H9 (cell line): ENCODE data around the gene SLC12A9. TPM values are rescaled to one million over a fixed set of nuclear protein-coding genes. Genes with fewer than 3 reads are reported as not detected.
"Not testable (repeated sequence)": the region's sequence is repeated elsewhere in the genome, so short reads cannot be mapped to it uniquely, and the experiment has no call there.

Experiments used
- DNase-seq: peaks from one replicate; pipeline ENCODE4 v3.0.0-alpha.2; 2017
- H2AFZ ChIP-seq: one replicate; pipeline ENCODE4 v1.6.1; 2013; ENCODE audit warnings: mild to moderate bottlenecking, low read length, control low read depth, moderate library complexity
- H2AK5ac ChIP-seq: 2 replicates; pipeline ENCODE4 v1.6.1; 2013; ENCODE audit warnings: low read length, control low read depth, mixed read lengths; ENCODE audit not compliant: insufficient read length
- H2BK120ac ChIP-seq: one replicate; pipeline ENCODE4 v1.6.1; 2013; ENCODE audit warnings: low read depth, mild to moderate bottlenecking, low read length, control low read depth, inconsistent platforms; ENCODE audit not compliant: poor library complexity, severe bottlenecking
- H2BK12ac ChIP-seq: 2 replicates; pipeline ENCODE4 v1.6.1; 2013; ENCODE audit warnings: low read length, control low read depth, mixed read lengths, low read depth; ENCODE audit not compliant: insufficient read length
- H2BK15ac ChIP-seq: 2 replicates; pipeline ENCODE4 v1.6.1; 2013; ENCODE audit warnings: low read depth, low read length, control low read depth
- H2BK20ac ChIP-seq: one replicate; pipeline ENCODE4 v1.6.1; 2013; ENCODE audit warnings: low read depth, mild to moderate bottlenecking, low read length, control low read depth, inconsistent platforms; ENCODE audit not compliant: poor library complexity, severe bottlenecking
- H2BK5ac ChIP-seq: 2 replicates; pipeline ENCODE4 v1.6.1; 2013; ENCODE audit warnings: low read length, control low read depth, mixed read lengths; ENCODE audit not compliant: insufficient read length
- H3K14ac ChIP-seq: 2 replicates; pipeline ENCODE4 v1.6.1; 2013; ENCODE audit warnings: low read length, control low read depth; ENCODE audit not compliant: insufficient read depth
- H3K18ac ChIP-seq: 2 replicates; pipeline ENCODE4 v1.6.1; 2013; ENCODE audit warnings: low read depth, mild to moderate bottlenecking, mixed read lengths, low read length, control low read depth; ENCODE audit not compliant: insufficient read length
- H3K23ac ChIP-seq: 2 replicates; pipeline ENCODE4 v1.6.1; 2013; ENCODE audit warnings: low read length, control low read depth, mixed read lengths, low read depth; ENCODE audit not compliant: insufficient read length
- H3K23me2 ChIP-seq: 2 replicates; pipeline ENCODE4 v1.6.1; 2013; ENCODE audit warnings: low read depth, mild to moderate bottlenecking, mixed read lengths, low read length, control low read depth; ENCODE audit not compliant: insufficient read length, poor library complexity, severe bottlenecking
- H3K27ac ChIP-seq: 2 replicates; pipeline ENCODE4 v1.5.1; 2013; ENCODE audit warnings: low read length, control low read depth, mixed read lengths, low read depth; ENCODE audit not compliant: insufficient read length
- H3K27me3 ChIP-seq: 2 replicates; pipeline ENCODE4 v1.6.1; 2013; ENCODE audit warnings: low read length, control low read depth, inconsistent platforms; ENCODE audit not compliant: insufficient read depth
- H3K4ac ChIP-seq: 2 replicates; pipeline ENCODE4 v1.6.1; 2013; ENCODE audit warnings: low read depth, mild to moderate bottlenecking, control low read depth, inconsistent platforms, low read length, moderate library complexity
- H3K4me1 ChIP-seq: 2 replicates; pipeline ENCODE4 v1.6.1; 2013; ENCODE audit warnings: low read length, control low read depth, inconsistent platforms; ENCODE audit not compliant: insufficient read depth
- H3K4me2 ChIP-seq: 2 replicates; pipeline ENCODE4 v1.6.1; 2013; ENCODE audit warnings: low read length, control low read depth, mixed read lengths; ENCODE audit not compliant: insufficient read length, insufficient read depth
- H3K56ac ChIP-seq: 2 replicates; pipeline ENCODE4 v1.6.1; 2013; ENCODE audit warnings: low read depth, mild to moderate bottlenecking, mixed read lengths, low read length, control low read depth; ENCODE audit not compliant: insufficient read length
- H3K79me1 ChIP-seq: 2 replicates; pipeline ENCODE4 v1.6.1; 2013; ENCODE audit warnings: low read depth, mild to moderate bottlenecking, moderate library complexity, low read length, control low read depth, inconsistent platforms; ENCODE audit not compliant: insufficient read depth, poor library complexity, severe bottlenecking
- H3K79me2 ChIP-seq: 2 replicates; pipeline ENCODE4 v1.6.1; 2013; ENCODE audit warnings: low read length, control low read depth, inconsistent platforms; ENCODE audit not compliant: insufficient read depth
- H3K9ac ChIP-seq: 2 replicates; pipeline ENCODE4 v1.6.1; 2013; ENCODE audit warnings: low read length, control low read depth, mixed read lengths; ENCODE audit not compliant: insufficient read length; ENCODE audit errors: extremely low read depth
- H3K9me3 ChIP-seq: one replicate; pipeline ENCODE4 v1.6.1; 2013; ENCODE audit warnings: low read depth, low read length, inconsistent platforms; ENCODE audit not compliant: control insufficient read depth
- H3T11ph ChIP-seq: one replicate; pipeline ENCODE4 v1.6.1; 2013; ENCODE audit warnings: mild to moderate bottlenecking, low read length, control low read depth, inconsistent platforms
- H4K20me1 ChIP-seq: one replicate; pipeline ENCODE4 v1.6.1; 2013; ENCODE audit not compliant: control insufficient read depth, insufficient read length, insufficient read depth
- H4K5ac ChIP-seq: 2 replicates; pipeline ENCODE4 v1.6.1; 2013; ENCODE audit warnings: low read depth, mild to moderate bottlenecking, mixed read lengths, low read length, control low read depth; ENCODE audit not compliant: insufficient read length
- H4K8ac ChIP-seq: replicated peaks from 2 replicates; pipeline ENCODE4 v1.6.1; 2013; ENCODE audit warnings: low read length, control low read depth, mixed read lengths, low read depth; ENCODE audit not compliant: insufficient read length
- H4K91ac ChIP-seq: 2 replicates; pipeline ENCODE4 v1.6.1; 2013; ENCODE audit warnings: low read depth, mild to moderate bottlenecking, moderate library complexity, mixed read lengths, low read length, control low read depth; ENCODE audit not compliant: insufficient read length
- H3K27ac Mint-ChIP-seq, 3 experiments: 2 replicates in 2 of 3; 3 replicates in 1 of 3; pipeline ENCODE4 v1.8.0; 2020 to 2021; ENCODE audit warnings: mixed read lengths in 3 of 3, mild to moderate bottlenecking in 1 of 3, moderate library complexity in 1 of 3
- H3K27me3 Mint-ChIP-seq: 2 replicates; pipeline ENCODE4 v1.8.0; 2021; ENCODE audit warnings: low read depth, mild to moderate bottlenecking, moderate library complexity, mixed read lengths
- H3K36me3 Mint-ChIP-seq, 3 experiments: 2 replicates in 2 of 3; 3 replicates in 1 of 3; pipeline ENCODE4 v1.8.0; 2020 to 2021; ENCODE audit warnings: low read depth in 3 of 3, mixed read lengths in 3 of 3; ENCODE audit not compliant: insufficient read depth in 1 of 3
- H3K4me1 Mint-ChIP-seq, 2 experiments: 2 replicates each; pipeline ENCODE4 v1.8.0; 2020; ENCODE audit warnings: mixed read lengths in 2 of 2
- H3K4me3 Mint-ChIP-seq, 2 experiments: 2 replicates in 1 of 2; 3 replicates in 1 of 2; pipeline ENCODE4 v1.8.0; 2020 to 2021; ENCODE audit warnings: mild to moderate bottlenecking in 2 of 2, mixed read lengths in 2 of 2, moderate library complexity in 1 of 2
- H3K9me3 Mint-ChIP-seq, 2 experiments: 2 replicates in 1 of 2; 3 replicates in 1 of 2; pipeline ENCODE4 v1.8.0; 2020; ENCODE audit warnings: mild to moderate bottlenecking in 2 of 2, mixed read lengths in 2 of 2, moderate library complexity in 1 of 2
- CTCF ChIP-seq: fragments of 200-600 bp; sonication (generic); conservative IDR thresholded peaks from 3 replicates; pipeline ENCODE4 v1.8.0; 2021; ENCODE audit warnings: antibody characterized with exemption, mild to moderate bottlenecking
- WGBS: extraction: QIAGEN DNeasy Blood & Tissue Kit; methylation state at CpG from one replicate; pipeline ENCODE4 v1.1.7; 2013; ENCODE audit warnings: missing lambda C conversion rate, low lambda C conversion rate, mixed read lengths; ENCODE audit not compliant: insufficient read length; ENCODE audit errors: extremely low coverage; 5-methylcytosine and 5-hydroxymethylcytosine counted together
- total RNA-seq: library from RNA; stranded (reverse); gene quantifications from 2 replicates; pipeline ENCODE4 v1.2.1, GENCODE V29; 2021

The SLC12A9 gene
- total RNA-seq, 1 experiment from 2014 or later: 43.0 TPM

DNA sequence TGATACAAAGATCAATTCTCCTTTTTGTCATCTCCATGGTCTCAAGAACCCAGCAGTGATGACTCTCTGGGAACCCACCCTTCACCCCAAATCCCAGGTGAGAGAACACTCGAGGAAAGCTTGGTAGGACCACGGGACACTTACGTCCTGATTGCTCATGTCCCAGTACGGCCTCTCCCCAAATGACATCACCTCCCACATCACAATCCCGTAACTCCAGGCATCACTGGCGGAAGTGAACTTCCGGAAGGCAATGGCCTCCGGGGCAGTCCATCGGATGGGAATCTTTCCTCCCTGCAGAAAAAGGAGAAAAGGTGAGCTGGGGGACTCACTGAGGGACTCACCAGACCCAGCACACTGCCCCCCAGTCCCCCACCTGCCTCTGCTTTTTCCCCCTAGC lies 46.2 kb upstream of the SLC12A9 start:
- H2BK120ac ChIP-seq: no peak overlapping the region
- H2BK12ac ChIP-seq: no peak overlapping the region
- H4K8ac ChIP-seq: no peak overlapping the region
- no peak overlapping the region for H3K4ac ChIP-seq
- no peak overlapping the region for H3K14ac ChIP-seq
- Mint-ChIP-seq H3K27ac (no peak overlapping the region), H3K4me1 (peaks cover 8 to 13% of the 10 kb centered on the region in 2 experiments; a peak in 3 of 4 replicates), H3K27me3 (no peaks in the 10 kb centered on the region; the same call in 1 of the 2 replicates), H3K36me3 (peaks cover 61 to 92% (median 82%) of the 10 kb centered on the region in 3 experiments), H3K9me3 (no peaks in the 10 kb centered on the region), H3K4me3 (no peak overlapping the region)
- no peaks in the 10 kb centered on the region for H3K4me1 ChIP-seq
- H3K27me3 ChIP-seq: no peaks in the 10 kb centered on the region
- H2BK15ac ChIP-seq: no peak overlapping the region
- no peak overlapping the region for H2AFZ ChIP-seq
- H2BK20ac ChIP-seq: no peak overlapping the region
- H3K79me1 ChIP-seq: no peaks in the 10 kb centered on the region
- no peak overlapping the region for H3K56ac ChIP-seq
- H4K5ac ChIP-seq: no peak overlapping the region
- no peak overlapping the region for H3K4me2 ChIP-seq
- H4K91ac ChIP-seq: no peak overlapping the region
- no peak overlapping the region for H2BK5ac ChIP-seq
- H3K23ac ChIP-seq: no peak overlapping the region
- no peaks in the 10 kb centered on the region for H3K79me2 ChIP-seq
- no peak overlapping the region for H3K18ac ChIP-seq
- no peak overlapping the region for H3T11ph ChIP-seq
- TF ChIP-seq CTCF: no peak
- H3K9ac ChIP-seq: no peak overlapping the region
- H3K23me2 ChIP-seq: no peaks in the 10 kb centered on the region
- H3K9me3 ChIP-seq: no peaks in the 10 kb centered on the region
- no peak overlapping the region for H3K27ac ChIP-seq
- WGBS: no CpG with 5 or more reads among the region's 9 CpGs
- no peak overlapping the region for H2AK5ac ChIP-seq
- H4K20me1 ChIP-seq: no peaks in the 10 kb centered on the region
- no peak for DNase-seq

GRCh38 chr7:100806883-100807282 lies 45.6 kb upstream of the SLC12A9 start:
- not testable (repeated sequence) for H2BK12ac ChIP-seq, H3K27ac ChIP-seq, H3K4me2 ChIP-seq, H3K4me1 ChIP-seq, H2BK20ac ChIP-seq, H4K91ac ChIP-seq, H3K9me3 ChIP-seq, H2AK5ac ChIP-seq, H2BK5ac ChIP-seq, H2AFZ ChIP-seq, H4K5ac ChIP-seq, H3K18ac ChIP-seq, H4K8ac ChIP-seq, H2BK15ac ChIP-seq, H3K79me2 ChIP-seq, H3K23ac ChIP-seq, H3K27ac Mint-ChIP-seq, H3K23me2 ChIP-seq, H3K4me3 Mint-ChIP-seq, H3T11ph ChIP-seq, H3K27me3 Mint-ChIP-seq, DNase-seq, H3K56ac ChIP-seq, H4K20me1 ChIP-seq, H3K14ac ChIP-seq, H3K9me3 Mint-ChIP-seq, H3K27me3 ChIP-seq, H3K9ac ChIP-seq, H2BK120ac ChIP-seq, H3K79me1 ChIP-seq, H3K4ac ChIP-seq
- peaks cover 64 to 93% (median 86%) of the 10 kb centered on the region in 3 experiments for H3K36me3 Mint-ChIP-seq
- no CpG with 5 or more reads among the region's 6 CpGs for WGBS
- peaks cover 8 to 13% of the 10 kb centered on the region in 2 experiments; a peak in 3 of 4 replicates for H3K4me1 Mint-ChIP-seq
